ENCODE measurements around the gene ADGRV1.
"Not testable (repeated sequence)": the region's sequence is repeated elsewhere in the genome, so short reads cannot be mapped to it uniquely, and the experiment has no call there.

ADGRV1 gene

GRCh38 chr5:90602681-90603080, 44.1 kb downstream of the ADGRV1 start:
- no peak for DNase-seq

DNA sequence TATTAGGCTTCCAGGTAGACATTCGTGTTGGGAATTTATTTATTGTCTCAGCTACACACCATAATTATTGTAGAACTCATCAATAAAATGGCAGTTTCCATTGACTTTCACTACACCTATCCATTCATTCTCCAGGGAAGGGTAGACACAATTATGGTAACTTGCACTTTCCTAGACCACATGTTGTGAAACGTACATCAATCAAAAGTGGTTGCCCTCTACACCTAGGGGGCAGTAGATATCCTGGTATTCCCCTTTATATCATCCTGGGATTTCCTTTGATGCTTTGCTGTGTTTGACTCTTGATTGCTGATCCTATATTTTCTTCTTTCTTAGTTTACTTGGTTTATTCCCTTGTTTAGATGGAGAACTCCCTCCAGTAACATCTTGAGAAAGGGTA, 47.9 kb downstream of the ADGRV1 start:
- DNase-seq, result no peak

DNA sequence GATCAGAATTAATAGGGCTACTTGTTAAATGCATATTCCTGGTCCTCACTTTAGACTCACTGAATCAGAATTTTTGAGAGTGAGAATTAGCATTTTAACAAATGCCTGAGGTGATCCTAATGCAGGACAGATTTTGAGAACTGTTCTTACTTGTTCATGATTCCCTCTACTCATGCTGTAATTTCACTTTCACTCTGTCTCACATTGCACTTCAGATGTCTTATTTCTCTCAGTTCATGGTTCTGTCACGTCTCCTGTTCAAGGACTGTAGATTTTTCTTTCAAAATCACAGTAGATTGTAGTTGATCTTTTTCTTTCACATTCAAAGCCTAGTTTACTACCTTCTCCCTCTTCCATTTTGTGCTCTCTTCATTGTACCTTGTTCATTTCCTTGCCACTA, 54.3 kb downstream of the ADGRV1 start:
- DNase-seq, result no peak

DNA sequence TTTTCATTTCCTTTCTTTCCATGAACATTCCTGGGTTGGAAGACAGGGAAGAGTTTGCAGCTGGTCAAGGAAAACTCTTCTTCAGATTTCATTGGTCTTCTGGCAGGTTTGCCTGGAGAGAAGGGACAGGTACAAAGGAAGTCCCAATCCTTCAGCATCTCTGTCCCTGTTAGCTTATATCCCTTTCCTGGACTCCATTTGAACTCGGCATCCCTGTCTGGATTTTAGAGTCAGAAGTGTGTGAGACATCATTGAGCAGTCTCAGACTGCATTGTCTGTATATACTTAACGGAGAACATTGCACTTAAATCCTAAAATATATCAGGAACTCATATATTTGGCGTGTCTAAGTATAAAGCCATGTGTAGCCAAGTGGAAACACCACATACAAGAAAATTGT, 54.9 kb downstream of the ADGRV1 start:
- DNase-seq, result no peak

- no peak for DNase-seq
These were observed 55.4 kb downstream of the ADGRV1 start for GRCh38 chr5:90613918-90614504.

GRCh38 chr5:90615355-90615754, 56.8 kb downstream of the ADGRV1 start:
- DNase-seq, result no peak

GRCh38 chr5:90618071-90618470, 59.5 kb downstream of the ADGRV1 start:
- no peak for DNase-seq

GRCh38 chr5:90619762-90620161, 61.2 kb downstream of the ADGRV1 start:
- DNase-seq, result not testable (repeated sequence)

- no peak for DNase-seq
These were observed 63.3 kb downstream of the ADGRV1 start for GRCh38 chr5:90621848-90622247.

DNA sequence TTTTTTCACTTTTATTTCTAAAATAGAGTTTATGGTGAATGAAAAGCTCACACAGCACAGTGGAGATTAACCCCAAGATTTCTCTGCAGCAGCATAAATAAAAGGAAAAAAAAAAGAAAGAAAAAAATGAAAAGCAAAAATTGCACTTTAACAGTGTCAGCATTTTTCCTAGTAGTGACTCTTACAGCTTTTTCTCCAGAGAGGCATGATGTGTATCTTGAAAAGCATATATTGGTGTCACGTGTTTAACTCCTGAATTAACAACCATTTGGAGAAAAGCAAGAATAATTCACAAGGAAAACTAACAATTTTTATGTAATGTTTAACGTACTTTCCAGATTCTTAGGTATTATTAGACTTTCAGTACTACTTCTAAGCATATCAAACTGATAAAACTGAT, 67.9 kb downstream of the ADGRV1 start:
- DNase-seq, result no peak

GRCh38 chr5:90628492-90628891, 69.9 kb downstream of the ADGRV1 start:
- DNase-seq, result no peak

DNA sequence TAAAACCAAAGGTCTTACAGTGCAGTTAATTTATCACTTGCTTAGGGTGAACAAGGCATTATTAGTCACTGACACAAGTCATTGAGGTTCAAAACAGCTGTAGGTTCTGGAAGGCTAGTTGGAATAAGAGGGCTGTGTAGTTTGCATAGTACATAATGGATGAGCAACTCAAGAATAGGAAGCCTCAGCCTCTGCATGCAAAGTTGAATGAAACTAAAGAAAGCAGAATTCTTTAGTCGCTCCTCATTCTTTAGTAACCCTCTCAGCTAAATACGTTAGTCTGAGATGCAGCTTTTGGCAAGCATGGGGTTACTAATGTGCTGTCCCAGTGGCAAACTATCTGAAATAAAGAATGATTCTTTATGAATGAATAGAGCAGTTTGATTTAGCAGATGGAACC, 74.2 kb downstream of the ADGRV1 start:
- no peak for DNase-seq

GRCh38 chr5:90636948-90637347, 78.4 kb downstream of the ADGRV1 start:
- no peak for DNase-seq

GRCh38 chr5:90637731-90638130, 79.1 kb downstream of the ADGRV1 start:
- no peak for DNase-seq

- DNase-seq, result no peak
These were observed 80.3 kb downstream of the ADGRV1 start for GRCh38 chr5:90638878-90639277.

- DNase-seq, result no peak
These were observed 82.0 kb downstream of the ADGRV1 start for GRCh38 chr5:90640484-90641059.

DNA sequence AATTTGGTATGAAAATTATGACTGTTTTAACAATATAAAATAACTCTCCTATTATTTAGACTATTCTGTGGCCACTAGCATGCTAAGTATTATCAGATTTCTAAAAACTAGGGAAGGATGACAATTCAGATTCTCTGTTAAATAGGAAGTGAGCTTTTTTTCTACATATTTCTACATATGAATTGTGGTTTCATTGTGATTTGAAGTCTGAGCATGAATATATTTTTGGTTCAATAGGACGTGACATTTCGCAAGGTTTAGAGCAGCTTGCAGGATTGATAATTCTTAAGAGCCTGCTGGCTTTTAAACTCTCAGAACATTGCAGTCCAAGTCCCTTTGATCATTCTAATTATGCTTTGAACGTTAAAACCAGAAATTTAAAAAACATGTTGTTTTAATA, 82.9 kb downstream of the ADGRV1 start:
- DNase-seq, result no peak

GRCh38 chr5:90642706-90643229, 84.2 kb downstream of the ADGRV1 start:
- no peak for DNase-seq

- no peak for DNase-seq
These were observed 85.5 kb downstream of the ADGRV1 start for GRCh38 chr5:90644132-90644531.

GRCh38 chr5:90645024-90645610, 86.5 kb downstream of the ADGRV1 start:
- DNase-seq, result no peak

GRCh38 chr5:90650767-90651166, 92.2 kb downstream of the ADGRV1 start:
- DNase-seq, result no peak

DNA sequence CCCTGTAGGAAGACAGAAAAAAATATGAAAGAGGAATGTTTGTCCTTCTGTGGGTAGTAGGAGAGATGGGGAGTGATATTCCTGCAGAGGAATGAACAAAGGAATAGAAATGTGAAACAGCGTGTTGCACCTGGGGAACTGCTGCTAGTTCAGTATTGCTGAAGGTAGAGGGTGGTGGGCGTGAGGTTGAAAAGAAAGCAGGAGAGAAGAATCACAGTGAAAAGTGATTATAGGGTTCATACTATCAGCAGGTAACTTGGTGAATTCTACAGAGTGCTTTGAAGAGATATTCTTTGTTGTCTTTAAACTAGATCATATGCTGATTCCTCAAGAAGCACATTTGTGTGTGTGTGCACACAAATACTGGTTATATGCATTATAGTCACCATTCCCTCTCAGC, 95.6 kb downstream of the ADGRV1 start:
- DNase-seq, result no peak

GRCh38 chr5:90655423-90655822, 96.8 kb downstream of the ADGRV1 start:
- DNase-seq, result no peak

- DNase-seq, result no peak
These were observed 98.4 kb downstream of the ADGRV1 start for GRCh38 chr5:90657030-90657429.

GRCh38 chr5:90657788-90658187, 99.2 kb downstream of the ADGRV1 start:
- DNase-seq, result no peak
